ENCODE data around the gene TMEM223. TPM values are rescaled to one million over a fixed set of nuclear protein-coding genes. Genes with fewer than 3 reads are reported as not detected.
"Not testable (repeated sequence)": the region's sequence is repeated elsewhere in the genome, so short reads cannot be mapped to it uniquely, and the experiment has no call there.

Gene TMEM223, protein sequence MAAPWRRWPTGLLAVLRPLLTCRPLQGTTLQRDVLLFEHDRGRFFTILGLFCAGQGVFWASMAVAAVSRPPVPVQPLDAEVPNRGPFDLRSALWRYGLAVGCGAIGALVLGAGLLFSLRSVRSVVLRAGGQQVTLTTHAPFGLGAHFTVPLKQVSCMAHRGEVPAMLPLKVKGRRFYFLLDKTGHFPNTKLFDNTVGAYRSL
- total RNA-seq = 17.7 TPM
- long read RNA-seq, transcript TMEM223-201 (2 exons, 1,288 nt) = major isoform, 24 of 32 reads
- long read RNA-seq, partial matches to known transcripts = 0 of 32 reads
- long read RNA-seq, other reads (novel, unspliced or antisense) = 3 of 32 reads

DNA sequence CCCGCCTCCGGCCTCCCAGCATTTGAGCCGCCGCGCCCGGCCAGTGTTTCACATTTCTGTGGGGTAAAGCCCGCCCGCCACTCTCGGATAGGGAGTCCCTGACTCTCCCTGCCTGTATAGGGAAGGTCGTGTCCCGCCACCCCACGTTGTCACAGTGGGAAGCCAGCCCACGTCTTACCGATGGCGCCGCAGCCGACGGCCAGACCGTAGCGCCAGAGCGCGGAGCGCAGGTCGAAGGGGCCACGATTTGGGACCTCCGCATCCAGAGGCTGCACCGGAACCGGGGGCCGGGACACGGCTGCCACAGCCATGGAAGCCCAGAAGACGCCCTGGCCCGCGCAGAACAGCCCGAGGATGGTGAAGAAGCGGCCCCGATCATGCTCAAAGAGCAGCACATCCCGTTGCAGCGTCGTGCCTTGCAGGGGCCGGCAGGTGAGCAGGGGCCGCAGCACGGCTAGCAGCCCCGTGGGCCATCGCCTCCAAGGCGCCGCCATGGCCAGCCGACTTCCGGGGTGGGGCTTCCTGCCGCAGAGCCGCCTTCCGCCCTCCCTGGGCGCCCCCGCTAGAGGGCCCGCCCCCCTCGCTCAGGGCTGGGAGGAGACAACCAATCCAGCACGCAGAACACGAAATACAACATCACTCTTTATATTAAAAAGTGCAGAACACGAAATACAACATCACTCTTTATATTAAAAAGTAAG is at the start of gene TMEM223:
Gene TMEM223, minus strand, starts transcription at position 506 of the 701 bp plus-strand sequence. Its CDS starts 12 bp downstream, at position 494.
- DNase-seq (ENCODE audit: low spot score) = peak; percentile 95
- intact Hi-C loops (cut with DNase I) = loop anchor here (1.0 kb wide), 1 partner anchor 14 kb away; the partner anchor contains the start of gene NXF1

DNA sequence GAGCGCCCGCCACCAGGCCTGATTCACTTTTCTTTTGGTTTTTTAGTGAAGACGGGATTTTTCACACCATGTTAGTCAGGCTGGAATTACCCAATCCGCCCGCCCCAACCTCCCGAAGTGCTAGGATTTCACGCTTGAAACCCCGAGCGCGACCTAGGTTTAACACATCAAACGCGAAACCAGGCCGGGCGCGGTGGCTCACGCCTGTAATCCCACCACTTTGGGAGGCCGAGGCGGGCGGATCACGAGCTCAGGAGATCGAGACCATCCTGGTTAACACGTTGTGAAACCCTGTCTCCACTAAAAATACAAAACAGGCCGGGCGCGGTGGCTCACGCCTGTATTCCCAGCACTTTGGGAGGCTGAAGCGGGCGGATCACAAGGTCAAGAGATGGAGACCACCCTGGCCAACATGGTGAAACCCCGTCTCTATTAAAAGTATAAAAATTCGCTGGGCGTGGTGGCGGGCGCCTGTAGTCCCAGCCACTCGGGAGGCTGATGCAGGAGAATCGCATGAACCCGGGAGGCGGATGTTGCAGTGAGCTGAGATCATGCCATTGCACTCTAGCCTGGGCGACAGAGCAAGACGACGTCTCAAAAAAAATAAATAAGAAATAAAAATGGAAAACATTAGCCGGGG is 49.0 kb upstream of the TMEM223 start:
- intact Hi-C loops (cut with DNase I) = loop anchor here (2.0 kb wide), 1 partner anchor 40 kb away; the partner anchor contains the start of gene SLC3A2
- peak; percentile 79 for DNase-seq (ENCODE audit: low spot score)

DNA sequence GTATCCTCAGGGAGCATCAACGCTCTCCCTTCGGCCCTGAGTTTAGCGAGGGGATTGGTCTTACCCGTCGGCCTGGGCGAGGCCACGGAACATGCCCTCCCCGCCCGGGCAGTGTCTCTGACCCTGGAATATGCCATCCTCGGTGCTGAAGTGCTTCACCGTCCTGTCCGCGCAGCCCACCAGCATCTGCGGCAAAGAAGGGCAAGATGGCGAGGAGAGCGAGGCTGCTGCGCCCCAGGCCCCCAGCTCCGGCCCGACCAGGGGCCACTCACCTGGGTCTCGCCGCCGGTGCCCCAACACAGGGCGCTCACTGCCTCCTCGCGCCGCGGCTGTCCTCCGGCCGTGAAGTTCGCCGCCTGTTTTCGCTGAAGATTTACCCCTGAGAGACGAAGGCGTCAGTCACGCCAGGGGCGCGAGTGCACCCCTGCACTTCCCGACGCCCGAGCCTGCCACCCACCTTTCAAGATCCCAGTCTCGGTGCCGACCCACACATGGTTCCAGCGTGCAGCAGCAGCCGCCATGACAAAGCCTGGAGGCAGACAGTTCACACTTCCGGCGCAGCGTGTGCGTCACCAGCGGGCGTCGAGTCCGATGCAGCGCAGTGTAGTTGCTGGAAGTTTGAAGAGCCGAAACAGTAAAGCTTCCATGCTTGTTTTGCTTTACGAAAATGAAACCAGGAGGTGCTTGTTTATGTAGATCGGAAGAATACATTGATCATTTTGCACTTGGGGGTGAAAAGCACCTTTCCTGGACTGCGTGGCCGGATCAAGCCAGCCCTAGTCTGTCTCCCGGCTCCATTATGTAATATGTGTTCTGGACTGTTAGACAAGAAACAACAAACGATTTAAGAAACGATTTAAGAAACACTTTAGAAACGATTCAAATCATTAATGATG is 47.5 kb upstream of the TMEM223 start, which contains the start of gene WDR74:
Gene WDR74, minus strand, starts transcription at position 541 of the 896 bp plus-strand sequence. Its CDS starts 20 bp downstream, at position 521.
- peak; percentile 97 for DNase-seq (ENCODE audit: low spot score)
- intact Hi-C loops (cut with DNase I) = loop anchor here (2.0 to 5.0 kb wide), 2 partner anchors 52 to 112 kb away; partner anchors contain the start of genes HNRNPUL2, TMEM179B and TTC9C

DNA sequence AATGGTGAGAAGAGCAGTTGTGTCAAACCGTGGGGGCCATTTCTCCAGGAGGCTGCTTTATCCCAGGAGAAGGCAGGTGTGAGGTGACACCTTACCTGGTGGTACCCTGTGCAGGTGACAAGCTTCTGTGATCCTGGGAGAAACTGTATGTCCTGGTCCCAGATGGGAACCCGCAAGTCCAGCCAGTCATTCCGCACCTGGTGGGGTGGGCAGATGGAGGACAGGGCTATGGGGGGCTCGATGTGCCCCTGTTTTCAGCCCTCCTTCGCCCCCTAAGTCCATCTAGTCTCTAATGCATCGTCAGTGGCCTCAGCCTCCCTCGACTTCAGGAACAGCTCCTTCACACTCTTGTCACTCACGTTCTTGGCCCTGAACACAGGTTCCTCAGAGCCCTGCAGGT is 43.5 kb upstream of the TMEM223 start:
- intact Hi-C loops (cut with DNase I) = loop anchor here (5.0 kb wide), 1 partner anchor 108 kb away; the partner anchor contains the start of genes HNRNPUL2 and TTC9C
- DNase-seq (ENCODE audit: low spot score) = no peak

DNA sequence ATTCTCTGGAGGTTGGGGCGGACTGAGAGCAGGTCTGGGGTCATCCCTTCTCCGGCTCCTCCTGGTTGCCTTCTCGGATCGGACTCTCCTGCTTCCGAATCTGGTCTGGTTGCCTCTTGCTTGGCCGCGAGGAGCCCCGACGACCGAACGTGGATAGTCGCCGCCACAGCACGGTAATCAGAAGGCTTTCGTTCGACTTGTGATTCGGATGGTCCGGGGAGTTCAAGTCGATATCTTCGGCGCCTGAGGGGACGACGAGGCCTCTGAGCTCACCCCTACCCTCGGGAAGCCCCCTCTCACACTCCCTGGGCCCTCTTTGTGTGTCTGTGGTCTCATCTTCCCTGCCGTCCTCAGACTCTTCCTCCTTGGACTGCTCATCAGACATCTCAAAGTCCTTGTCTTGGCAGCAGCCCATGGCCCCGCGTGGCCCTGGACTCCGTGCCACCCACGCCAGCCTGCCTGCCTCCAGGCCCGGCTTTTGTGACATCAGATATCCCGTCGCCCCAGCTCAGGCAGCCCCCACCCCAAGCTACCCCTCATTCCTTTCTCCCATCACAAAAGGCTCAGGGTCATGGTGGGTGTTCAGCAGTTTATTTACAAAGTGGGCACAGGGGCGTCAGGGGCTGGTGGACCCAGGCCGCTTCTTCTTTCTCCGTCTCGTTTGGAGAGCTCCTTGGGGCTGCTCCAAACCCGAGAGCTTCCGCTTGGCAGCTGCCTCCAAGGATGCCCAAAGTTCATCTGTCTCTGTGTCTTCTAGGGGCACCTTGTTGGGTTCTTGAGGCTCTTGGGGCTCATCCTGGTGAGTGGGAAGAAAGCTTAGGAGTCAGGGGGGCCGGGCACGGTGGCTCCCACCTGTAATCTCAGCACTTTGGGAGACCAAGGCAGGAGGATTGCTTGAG is 40.8 kb upstream of the TMEM223 start, which contains the start of gene TEX54:
Gene TEX54, minus strand, starts transcription at position 506 of the 899 bp plus-strand sequence.
- no peak for DNase-seq (ENCODE audit: low spot score)
- intact Hi-C loops (cut with DNase I) = no loop called here

DNA sequence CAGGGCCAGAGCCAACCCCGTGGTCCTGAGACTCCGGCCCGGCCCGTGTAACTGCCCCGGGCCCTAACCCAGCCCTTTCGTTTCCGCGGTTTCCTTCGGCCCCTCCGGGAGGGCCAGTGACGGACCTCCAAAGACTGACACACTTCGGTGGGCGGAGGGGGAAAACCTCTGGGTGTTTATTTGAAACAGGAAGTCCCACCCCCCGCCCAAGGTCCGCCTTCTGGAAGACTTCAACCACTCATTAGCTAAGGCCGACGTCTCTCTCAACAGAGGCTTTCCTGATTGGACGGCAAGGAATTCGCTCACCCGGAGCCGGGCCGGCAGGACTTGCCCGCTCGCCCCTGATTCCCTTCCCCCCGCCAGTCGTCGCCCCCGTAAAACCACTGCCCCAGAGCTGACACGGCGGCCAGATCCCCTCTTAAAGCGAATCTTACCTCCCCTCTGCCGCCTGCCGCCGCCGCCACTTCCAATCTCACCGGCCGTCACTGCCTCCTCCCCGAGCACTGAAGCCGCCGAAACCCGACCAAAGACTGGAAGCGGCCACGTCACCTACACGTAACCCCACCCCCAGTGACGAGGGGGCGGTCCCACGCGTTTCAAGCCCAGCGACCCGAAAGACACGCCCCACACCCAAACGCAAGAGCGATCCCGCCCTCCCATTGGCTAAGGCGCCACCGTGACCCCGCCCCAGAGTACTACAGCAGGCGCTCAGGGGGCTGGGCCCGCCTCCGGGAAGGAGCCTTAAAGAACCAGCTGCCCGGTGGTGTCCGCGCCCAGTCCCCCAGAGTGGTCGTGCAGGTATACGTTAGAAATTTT is 39.9 kb upstream of the TMEM223 start, which contains the start of gene STX5:
Gene STX5, minus strand, starts transcription at position 532 of the 816 bp plus-strand sequence. CDS start 808 bp downstream, outside the sequence.
- peak; percentile 100 for DNase-seq (ENCODE audit: low spot score)
- intact Hi-C loops (cut with DNase I) = no loop called here

DNA sequence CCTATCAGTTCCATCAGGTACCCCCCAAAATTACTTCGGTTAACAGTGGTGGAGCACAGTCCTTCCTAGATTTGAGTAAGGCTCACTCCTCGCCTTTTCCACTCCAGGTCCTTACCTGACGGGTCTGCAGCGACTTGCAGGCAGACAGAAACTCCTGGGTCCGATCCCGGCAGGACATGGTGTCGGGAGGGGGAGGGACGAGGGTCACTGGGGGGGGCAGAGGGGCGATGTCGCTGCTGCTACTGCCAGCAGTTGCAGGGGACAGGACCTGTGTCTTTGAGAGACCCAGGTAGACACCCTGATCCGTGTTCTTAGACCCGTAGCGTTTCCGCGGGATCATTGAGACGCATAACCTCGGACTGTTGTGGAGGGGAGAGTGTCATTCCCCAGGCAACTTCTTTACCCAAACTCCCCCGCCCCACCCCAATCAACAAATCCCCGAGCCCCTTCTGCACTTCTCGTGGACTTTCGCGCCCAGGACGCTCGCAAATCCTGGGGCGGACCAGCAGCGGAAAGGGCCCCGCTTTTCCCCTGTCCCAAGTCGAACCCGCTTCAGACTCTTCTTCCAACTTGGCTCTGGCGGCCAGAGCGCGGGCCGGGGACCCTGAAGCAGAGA is 39.2 kb upstream of the TMEM223 start:
- intact Hi-C loops (cut with DNase I) = no loop called here
- no peak for DNase-seq (ENCODE audit: low spot score)

DNA sequence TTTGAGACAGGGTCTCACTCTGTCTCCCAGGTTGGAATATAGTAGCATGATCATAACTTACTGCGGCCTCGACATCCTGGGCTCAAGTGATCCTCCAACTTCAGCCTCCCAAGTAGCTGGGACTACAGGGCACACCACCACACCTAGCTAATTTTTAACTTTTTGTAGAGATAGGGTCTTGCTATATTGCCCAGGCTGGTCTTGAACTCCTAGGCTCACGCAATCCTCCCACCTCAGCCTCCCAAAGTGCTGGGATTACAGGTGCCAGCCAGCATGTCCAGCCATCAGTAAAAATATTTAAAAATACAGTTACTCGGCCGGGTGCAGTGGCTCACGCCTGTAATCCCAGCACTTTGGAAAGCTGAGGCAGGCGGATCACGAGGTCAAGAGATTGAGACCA is 36.3 kb upstream of the TMEM223 start:
- intact Hi-C loops (cut with DNase I); DNase-seq (ENCODE audit: low spot score): not testable (repeated sequence)

DNA sequence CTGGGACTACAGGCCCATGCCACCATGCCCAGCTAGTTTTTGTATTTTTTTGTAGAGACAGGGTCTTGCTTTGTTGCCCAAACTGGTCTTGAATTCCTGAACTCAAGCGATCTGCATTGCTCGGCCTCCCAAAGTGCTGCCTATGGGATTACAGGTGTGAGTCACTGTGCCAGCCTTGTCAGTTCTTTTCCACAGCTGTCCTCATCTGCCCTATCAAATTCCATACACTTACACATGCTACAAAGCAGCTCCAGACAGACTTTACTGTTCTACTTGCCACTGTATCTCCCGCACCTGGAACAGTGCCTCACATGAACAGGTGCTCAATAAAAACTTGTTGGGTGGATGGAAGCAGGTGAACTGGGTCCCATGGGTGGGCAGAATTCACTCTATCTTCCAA is 31.9 kb upstream of the TMEM223 start:
- intact Hi-C loops (cut with DNase I) = no loop called here

DNA sequence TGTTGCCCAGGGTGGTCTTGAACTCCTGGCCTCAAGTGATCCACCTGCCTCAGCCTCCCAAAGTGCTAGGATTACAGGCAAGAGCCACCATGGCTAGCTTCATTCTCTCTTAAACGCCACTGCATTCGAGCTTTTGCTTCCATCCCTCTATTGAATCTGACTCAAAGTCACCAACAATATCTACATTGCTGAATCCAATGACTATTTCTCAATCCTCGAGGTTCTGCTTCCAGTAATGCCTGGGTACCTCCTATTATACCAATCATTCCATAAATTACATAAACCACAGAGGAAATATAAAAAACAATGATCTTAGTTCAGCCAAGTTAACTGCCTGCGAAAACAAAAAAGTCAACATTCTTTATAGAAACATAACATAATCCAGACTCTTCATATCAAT is 25.3 kb upstream of the TMEM223 start:
- intact Hi-C loops (cut with DNase I) = no loop called here
- DNase-seq (ENCODE audit: low spot score) = no peak

More for the DNA sequence above, 31.9 kb upstream of the TMEM223 start:
- DNase-seq (ENCODE audit: low spot score) = no peak

DNA sequence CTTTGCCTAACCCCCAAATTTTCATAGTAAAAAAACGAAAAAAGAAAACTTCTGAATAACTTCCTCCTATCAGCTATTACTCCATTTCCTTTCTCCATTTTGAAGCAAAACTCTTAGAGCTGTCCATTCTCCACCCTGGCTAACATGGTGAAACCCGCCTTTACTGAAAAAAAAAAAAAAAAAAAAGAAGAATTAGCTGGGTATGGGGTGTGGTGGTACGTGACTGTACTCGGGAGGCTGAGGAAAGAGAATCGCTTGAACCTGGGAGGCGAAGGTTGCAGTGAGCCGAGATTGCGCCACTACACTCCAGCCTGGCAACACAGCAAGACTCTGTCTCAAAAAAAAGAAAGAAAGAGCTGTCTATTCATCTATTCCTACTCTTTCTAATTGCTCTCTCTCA is 24.8 kb upstream of the TMEM223 start:
- DNase-seq (ENCODE audit: low spot score) = no peak
- intact Hi-C loops (cut with DNase I) = no loop called here

DNA sequence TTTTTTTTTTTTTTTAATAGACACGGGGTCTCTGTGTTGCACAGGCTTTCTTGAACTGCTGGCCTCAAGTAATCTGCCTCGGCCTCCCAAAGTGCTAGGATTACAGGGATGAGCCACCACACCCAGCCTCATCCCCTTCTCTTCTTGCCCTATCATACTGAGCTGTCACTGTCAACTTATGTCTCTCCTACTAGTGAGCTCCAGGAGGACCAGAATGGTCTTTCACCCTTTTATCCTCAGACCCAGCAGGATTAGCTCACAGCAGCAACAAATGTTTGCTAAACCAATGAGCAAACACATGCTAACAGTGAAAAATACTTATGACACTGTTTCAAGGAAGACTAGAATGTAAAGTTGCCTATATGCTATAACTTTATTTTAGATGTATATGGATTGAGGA is 19.9 kb upstream of the TMEM223 start:
- intact Hi-C loops (cut with DNase I) = no loop called here
- no peak for DNase-seq (ENCODE audit: low spot score)

DNA sequence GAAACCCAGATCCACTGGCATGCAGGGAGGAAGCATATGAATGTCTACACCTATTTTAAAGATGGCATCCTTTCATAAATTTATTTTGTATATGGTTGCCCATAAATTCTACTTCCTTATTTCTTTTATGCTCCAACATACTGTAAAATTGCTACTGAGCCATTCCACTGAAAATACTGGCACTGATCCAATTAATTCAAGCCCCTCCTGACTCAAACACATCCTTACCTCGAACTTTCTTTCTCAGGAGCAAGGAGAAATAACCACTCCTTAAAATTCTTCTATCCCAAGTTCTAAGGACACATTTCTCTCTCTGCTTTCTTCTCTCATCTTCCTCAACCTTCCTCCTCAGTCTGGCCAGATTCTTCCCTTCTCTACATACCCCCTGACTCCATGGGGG is 18.9 kb upstream of the TMEM223 start:
- DNase-seq (ENCODE audit: low spot score) = no peak
- intact Hi-C loops (cut with DNase I) = no loop called here

DNA sequence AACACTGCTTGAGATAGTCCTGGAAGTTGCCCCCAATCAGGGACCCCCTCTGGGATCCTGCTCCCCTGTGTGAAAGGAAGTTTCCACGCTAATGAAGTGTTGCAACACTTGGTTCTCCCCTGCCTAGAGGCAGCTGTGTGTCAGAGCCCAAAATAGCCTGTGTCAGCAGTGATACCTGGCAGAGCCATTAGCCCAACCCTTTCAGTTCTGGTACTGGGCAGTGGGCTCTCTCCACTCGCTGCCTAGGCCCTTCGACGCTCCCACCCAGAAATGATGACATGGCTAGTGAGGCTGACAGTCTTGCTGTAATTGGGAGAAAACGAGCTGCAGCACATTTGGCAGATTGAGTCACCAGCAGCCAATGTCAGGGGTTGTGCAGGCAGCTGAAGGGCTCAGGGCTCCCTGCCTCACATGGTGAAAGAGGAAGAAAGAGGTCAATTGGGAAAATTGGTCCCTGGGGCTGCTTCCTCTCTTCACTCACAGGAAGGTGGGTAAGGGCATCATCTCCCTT is 14.9 kb upstream of the TMEM223 start:
- intact Hi-C loops (cut with DNase I) = no loop called here
- no peak for DNase-seq (ENCODE audit: low spot score)

DNA sequence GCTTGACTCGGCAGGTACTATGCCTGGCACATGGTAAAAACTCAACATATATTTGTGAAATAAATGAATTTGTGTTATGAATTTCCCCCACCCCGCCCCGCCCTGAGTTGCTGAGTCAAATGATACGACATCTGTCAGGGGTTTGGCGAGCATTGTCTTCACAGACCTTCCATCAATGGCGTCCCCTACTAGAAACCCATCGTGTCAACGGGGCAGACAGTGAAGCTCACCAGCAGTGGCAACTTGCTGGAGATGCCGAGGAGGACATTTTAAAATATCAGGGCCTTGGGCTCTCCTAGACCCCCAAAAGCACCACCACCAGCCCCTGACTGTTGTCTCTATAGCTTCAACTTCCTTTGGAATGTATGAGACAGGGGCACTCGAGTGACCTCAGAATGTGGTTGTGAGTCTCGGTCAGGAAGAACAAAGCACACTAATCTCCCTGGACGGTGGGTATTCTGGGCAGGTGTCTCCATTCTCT is 14.2 kb upstream of the TMEM223 start:
- intact Hi-C loops (cut with DNase I) = loop anchor here (1.0 to 2.0 kb wide), 2 partner anchors 14 to 19 kb away; partner anchors contain the start of genes TMEM179B and TMEM223
- no peak for DNase-seq (ENCODE audit: low spot score)
